Measurements from ENCODE around the gene BLVRB. TPM values are rescaled to one million over a fixed set of nuclear protein-coding genes. Genes with fewer than 3 reads are reported as not detected.

BLVRB gene
- total and polyA plus RNA-seq, 9 of the 15 experiments (the other 6 are each of a cell fraction or from before 2014, with no cell fraction given) = 81.1 to 749 (median 331) TPM

GRCh38 chr19:40466219-40466984 is 857 bp upstream of the BLVRB start (continued):
- no peak for TF ChIP-seq ZBTB1 (CRISPR knock-in tag; IDR thresholded peaks at IDR 0.05; ENCODE audit: borderline replicate concordance, low read depth)
- no peak for TF ChIP-seq PHF21A (IDR thresholded peaks at IDR 0.05; ENCODE audit: borderline replicate concordance, low read depth)
- no peak for TF ChIP-seq ZNF445 (CRISPR knock-in tag; IDR thresholded peaks at IDR 0.05; ENCODE audit: low read depth)
- no peak for TF ChIP-seq CHAMP1 (IDR thresholded peaks at IDR 0.05)
- no peak for TF ChIP-seq POLR2AphosphoS5 (IDR thresholded peaks at IDR 0.05; ENCODE audit: control insufficient read depth, insufficient read depth, low read depth, low read length)
- no peak for TF ChIP-seq PML (IDR thresholded peaks at IDR 0.05; ENCODE audit: low read length)
- no peak for TF ChIP-seq PYGO2 (tag; IDR thresholded peaks at IDR 0.05)
- no peak for TF ChIP-seq KDM4B (IDR thresholded peaks at IDR 0.05; ENCODE audit: borderline replicate concordance in 2 of 2, low read depth in 1 of 2)
- TF ChIP-seq SUPT5H (IDR thresholded peaks at IDR 0.05) = peak; percentile 4
- TF ChIP-seq BHLHE40 (IDR thresholded peaks at IDR 0.05; ENCODE audit: low read length) = peak; percentile 90
- TF ChIP-seq, protein P1, sequence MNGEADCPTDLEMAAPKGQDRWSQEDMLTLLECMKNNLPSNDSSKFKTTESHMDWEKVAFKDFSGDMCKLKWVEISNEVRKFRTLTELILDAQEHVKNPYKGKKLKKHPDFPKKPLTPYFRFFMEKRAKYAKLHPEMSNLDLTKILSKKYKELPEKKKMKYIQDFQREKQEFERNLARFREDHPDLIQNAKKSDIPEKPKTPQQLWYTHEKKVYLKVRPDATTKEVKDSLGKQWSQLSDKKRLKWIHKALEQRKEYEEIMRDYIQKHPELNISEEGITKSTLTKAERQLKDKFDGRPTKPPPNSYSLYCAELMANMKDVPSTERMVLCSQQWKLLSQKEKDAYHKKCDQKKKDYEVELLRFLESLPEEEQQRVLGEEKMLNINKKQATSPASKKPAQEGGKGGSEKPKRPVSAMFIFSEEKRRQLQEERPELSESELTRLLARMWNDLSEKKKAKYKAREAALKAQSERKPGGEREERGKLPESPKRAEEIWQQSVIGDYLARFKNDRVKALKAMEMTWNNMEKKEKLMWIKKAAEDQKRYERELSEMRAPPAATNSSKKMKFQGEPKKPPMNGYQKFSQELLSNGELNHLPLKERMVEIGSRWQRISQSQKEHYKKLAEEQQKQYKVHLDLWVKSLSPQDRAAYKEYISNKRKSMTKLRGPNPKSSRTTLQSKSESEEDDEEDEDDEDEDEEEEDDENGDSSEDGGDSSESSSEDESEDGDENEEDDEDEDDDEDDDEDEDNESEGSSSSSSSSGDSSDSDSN (IDR thresholded peaks at IDR 0.05; ENCODE audit: borderline replicate concordance in 1 of 2, low read depth in 2 of 2, low read length in 2 of 2) = no peak
- TF ChIP-seq CHD1 (IDR thresholded peaks at IDR 0.05; ENCODE audit: low read length) = no peak
- TF ChIP-seq, protein P2, sequence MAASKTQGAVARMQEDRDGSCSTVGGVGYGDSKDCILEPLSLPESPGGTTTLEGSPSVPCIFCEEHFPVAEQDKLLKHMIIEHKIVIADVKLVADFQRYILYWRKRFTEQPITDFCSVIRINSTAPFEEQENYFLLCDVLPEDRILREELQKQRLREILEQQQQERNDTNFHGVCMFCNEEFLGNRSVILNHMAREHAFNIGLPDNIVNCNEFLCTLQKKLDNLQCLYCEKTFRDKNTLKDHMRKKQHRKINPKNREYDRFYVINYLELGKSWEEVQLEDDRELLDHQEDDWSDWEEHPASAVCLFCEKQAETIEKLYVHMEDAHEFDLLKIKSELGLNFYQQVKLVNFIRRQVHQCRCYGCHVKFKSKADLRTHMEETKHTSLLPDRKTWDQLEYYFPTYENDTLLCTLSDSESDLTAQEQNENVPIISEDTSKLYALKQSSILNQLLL (CRISPR knock-in tag; IDR thresholded peaks at IDR 0.05; ENCODE audit: borderline replicate concordance) = no peak
- peak; percentile 48; the same call in 1 of the 2 replicates for TF ChIP-seq ATF3 (IDR thresholded peaks at IDR 0.05)
- no peak for TF ChIP-seq ATF3 (CRISPR knock-in tag; conservative IDR thresholded peaks at IDR 0.05)
- TF ChIP-seq MEF2D (tag; conservative IDR thresholded peaks at IDR 0.05; ENCODE audit: low read depth) = no peak
- no peak for TF ChIP-seq LCOR (CRISPR knock-in tag; IDR thresholded peaks at IDR 0.05)
- TF ChIP-seq HDGF (IDR thresholded peaks at IDR 0.05) = no peak; the same call in 1 of the 2 replicates
- TF ChIP-seq MYNN (IDR thresholded peaks at IDR 0.05) = no peak
- no peak for TF ChIP-seq MYNN (CRISPR knock-in tag; IDR thresholded peaks at IDR 0.05)
- TF ChIP-seq ZBED1 (IDR thresholded peaks at IDR 0.05) = no peak
- TF ChIP-seq ZNF584 (CRISPR knock-in tag; IDR thresholded peaks at IDR 0.05; ENCODE audit: low read depth) = no peak

Measured in K562 (cell line).